ENCODE results near the gene PLEKHA6.

Gene PLEKHA6

GRCh38 chr1:204287466-204287891 lies 72.2 kb downstream of the PLEKHA6 start:
- TF ChIP-seq, protein P1, sequence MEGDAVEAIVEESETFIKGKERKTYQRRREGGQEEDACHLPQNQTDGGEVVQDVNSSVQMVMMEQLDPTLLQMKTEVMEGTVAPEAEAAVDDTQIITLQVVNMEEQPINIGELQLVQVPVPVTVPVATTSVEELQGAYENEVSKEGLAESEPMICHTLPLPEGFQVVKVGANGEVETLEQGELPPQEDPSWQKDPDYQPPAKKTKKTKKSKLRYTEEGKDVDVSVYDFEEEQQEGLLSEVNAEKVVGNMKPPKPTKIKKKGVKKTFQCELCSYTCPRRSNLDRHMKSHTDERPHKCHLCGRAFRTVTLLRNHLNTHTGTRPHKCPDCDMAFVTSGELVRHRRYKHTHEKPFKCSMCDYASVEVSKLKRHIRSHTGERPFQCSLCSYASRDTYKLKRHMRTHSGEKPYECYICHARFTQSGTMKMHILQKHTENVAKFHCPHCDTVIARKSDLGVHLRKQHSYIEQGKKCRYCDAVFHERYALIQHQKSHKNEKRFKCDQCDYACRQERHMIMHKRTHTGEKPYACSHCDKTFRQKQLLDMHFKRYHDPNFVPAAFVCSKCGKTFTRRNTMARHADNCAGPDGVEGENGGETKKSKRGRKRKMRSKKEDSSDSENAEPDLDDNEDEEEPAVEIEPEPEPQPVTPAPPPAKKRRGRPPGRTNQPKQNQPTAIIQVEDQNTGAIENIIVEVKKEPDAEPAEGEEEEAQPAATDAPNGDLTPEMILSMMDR (IDR thresholded peaks at IDR 0.05; ENCODE audit: low read depth, low read length), result no peak
- DNase-seq (ENCODE audit: extremely low read depth, low read depth), result no peak

DNA sequence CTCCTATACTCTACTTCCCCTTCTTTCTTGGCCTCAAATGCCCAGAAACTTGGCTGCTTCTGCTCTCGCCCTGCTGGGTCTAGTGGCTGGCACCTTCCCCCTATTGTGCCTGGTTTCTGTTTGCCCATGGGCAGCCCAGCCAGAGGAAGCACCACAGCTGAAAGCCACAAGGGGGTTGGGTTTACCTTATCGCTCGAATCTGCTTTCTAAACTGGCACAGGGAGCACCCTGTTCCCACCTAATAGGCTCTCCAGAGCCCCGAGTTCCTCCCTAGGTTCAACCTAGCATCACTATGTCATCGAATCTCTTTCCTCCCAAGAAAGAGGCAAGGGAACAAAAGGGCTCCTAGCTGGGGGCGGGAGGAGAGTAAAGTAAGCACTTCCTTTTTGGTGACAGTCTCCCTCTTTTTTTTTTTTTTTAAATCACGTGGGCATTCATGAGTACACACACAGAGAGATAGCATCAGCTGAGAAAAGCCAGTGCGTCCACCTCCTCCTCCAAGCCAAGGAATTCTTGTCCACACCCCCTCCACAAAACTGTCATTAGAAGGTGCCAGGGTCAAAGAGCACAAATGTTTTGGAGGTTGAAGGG lies 72.8 kb downstream of the PLEKHA6 start:
- TF ChIP-seq, protein P1 (IDR thresholded peaks at IDR 0.05; ENCODE audit: low read depth, low read length), result no peak
- DNase-seq (ENCODE audit: extremely low read depth, low read depth), result no peak

GRCh38 chr1:204286315-204286714 lies 73.4 kb downstream of the PLEKHA6 start:
- DNase-seq (ENCODE audit: extremely low read depth, low read depth), result no peak
- TF ChIP-seq, protein P1 (IDR thresholded peaks at IDR 0.05; ENCODE audit: low read depth, low read length), result no peak

GRCh38 chr1:204285436-204286305 lies 74.1 kb downstream of the PLEKHA6 start:
- DNase-seq (ENCODE audit: extremely low read depth, low read depth), result no peak
- TF ChIP-seq, protein P1 (IDR thresholded peaks at IDR 0.05; ENCODE audit: low read depth, low read length), result no peak

GRCh38 chr1:204284929-204285328 lies 74.8 kb downstream of the PLEKHA6 start:
- DNase-seq (ENCODE audit: extremely low read depth, low read depth), result no peak
- TF ChIP-seq, protein P1 (IDR thresholded peaks at IDR 0.05; ENCODE audit: low read depth, low read length), result no peak

- DNase-seq (ENCODE audit: extremely low read depth, low read depth), result no peak
Observed at GRCh38 chr1:204283711-204284651, 75.7 kb downstream of the PLEKHA6 start.

More at GRCh38 chr1:204283711-204284651, 75.7 kb downstream of the PLEKHA6 start:
- TF ChIP-seq, protein P1 (IDR thresholded peaks at IDR 0.05; ENCODE audit: low read depth, low read length), result no peak
